Heart left ventricle (tissue), 16 donors: Measurements from ENCODE around the gene LGALS4. TPM values are rescaled to one million over a fixed set of nuclear protein-coding genes. Genes with fewer than 3 reads are reported as not detected.
"Not testable (repeated sequence)": the region's sequence is repeated elsewhere in the genome, so short reads cannot be mapped to it uniquely, and the experiment has no call there.

Experiments
- ATAC-seq, 4 donors: fragments of 200-7000 bp; cut with Tn5 transposase; one replicate each; pipeline ENCODE4 v1.9.1; 2020 to 2022; ENCODE audit warnings: moderate library complexity in 4 of 4, mild to moderate bottlenecking in 3 of 4, moderate number of reproducible peaks in 1 of 4
- DNase-seq, 5 donors: peaks; one replicate each; pipeline ENCODE4 v3.0.0-alpha.2; 2020
- H3K27ac ChIP-seq, 12 donors: fragments of 200-600 bp; sonication (generic) in 4 of 12; one replicate each; pipeline versions ENCODE4 v1.5.0 to v1.8.0; 2016 to 2022; ENCODE audit warnings: mild to moderate bottlenecking in 2 of 12
- H3K27me3 ChIP-seq, 9 donors: fragments of 200-600 bp; sonication (generic) in 2 of 9; one replicate each; pipeline versions ENCODE4 v1.5.1 to v1.8.0; 2016 to 2022; ENCODE audit warnings: mild to moderate bottlenecking in 3 of 9
- H3K36me3 ChIP-seq, 9 donors: fragments of 200-600 bp; sonication (generic) in 2 of 9; one replicate each; pipeline versions ENCODE4 v1.5.0 to v1.8.0; 2018 to 2022; ENCODE audit warnings: mild to moderate bottlenecking in 2 of 9
- H3K4me1 ChIP-seq, 12 donors: fragments of 200-600 bp; sonication (generic) in 4 of 12; one replicate each; pipeline versions ENCODE4 v1.5.0 to v1.8.0; 2016 to 2022; ENCODE audit warnings: mild to moderate bottlenecking in 3 of 12
- H3K4me3 ChIP-seq, 12 donors: fragments of 200-600 bp; sonication (generic) in 4 of 12; one replicate each; pipeline versions ENCODE4 v1.5.0 to v1.8.0; 2017 to 2022; ENCODE audit warnings: mild to moderate bottlenecking in 9 of 12, moderate library complexity in 4 of 12
- H3K9me3 ChIP-seq, 12 donors: fragments of 200-600 bp; sonication (generic) in 4 of 12; one replicate each; pipeline versions ENCODE4 v1.5.0 to v1.8.0; 2016 to 2022; ENCODE audit warnings: mild to moderate bottlenecking in 1 of 12
- POLR2A ChIP-seq, 2 donors: fragments of 450-650 bp; IDR thresholded peaks; one replicate each; pipeline ENCODE4 v1.6.1; 2017; ENCODE audit warnings: antibody characterized with exemption in 2 of 2, mild to moderate bottlenecking in 2 of 2, moderate library complexity in 2 of 2
- WGBS, 4 donors: extraction: QIAGEN DNeasy Blood & Tissue Kit in 2 of 4; methylation state at CpG; one replicate each; pipeline versions ENCODE4 v1.1.5 to v1.1.7; 2013 to 2018; 5-methylcytosine and 5-hydroxymethylcytosine counted together
- intact Hi-C, 10 donors: fragments of 100-400 bp; cut with DNase I; formaldehyde crosslinking; loops; one replicate each; pipeline versions ENCODE4 v1.11.1 to v1.14.2; 2022
- long read RNA-seq, 3 donors: library from polyadenylated mRNA; unstranded; transcript quantifications; one replicate each; pipeline ENCODE4 v2.0.0, GENCODE V29; 2020 to 2021
- polyA plus RNA-seq, 2 donors: library from polyadenylated mRNA; stranded (reverse); fragments of 200-250 nt; gene quantifications; one replicate each; pipeline ENCODE4 v1.2.3, GENCODE V29; 2013
- total RNA-seq, 9 donors: library from RNA; depleted of rRNA in 2 of 9; stranded (reverse); fragments of >200 nt in 2 of 9; fragmentation: NEBNext Ultra II Directional in 3 of 9; extraction: Animal tissue kit (Norgen Biotek cat#: 25700) in 3 of 9; gene quantifications; one replicate each; pipeline versions ENCODE4 v1.1.0 to v1.2.4, GENCODE V29; 2016 to 2023
- TF ChIP-seq, protein P1 (sequence below), 12 donors: fragments of 200-600 bp; sonication (generic) in 4 of 12; IDR thresholded peaks; one replicate each; pipeline versions ENCODE4 v1.5.0 to v1.8.0; 2018 to 2022; ENCODE audit warnings: antibody characterized with exemption in 12 of 12, mild to moderate bottlenecking in 5 of 12
- donor health status: ischemic (EF 13 %, LVEDD 7.1; RV severe dilation, severe dysfunction).
- donor health status: healthy with polysubstance abuse.
- donor health status: DM: no; HTN: yes; CAD: no.
- donor health status: DM: no; HTN: no; CAD: no.
- donor health status: ischemic (EF 25% LVEDD 6.9; RV normal size, moderate dysfunction).
- donor health status: ischemic (EF 25% LVEDD 5.7; RV mildly dilated, moderate dysfunction).
- donor health status: healthy.
- donor health status: DM: yes; HTN: yes; CAD: no.
- donor health status: ischemic (EF 35%, LVEDD 5.7; RV mildly dilated, moderate dysfunction).
- donor health status: nonischemic (EF 11% LVEDD 7.7; RV severe dilation, severe dysfunction).
- donor health status: DM: yes; HTN: yes; CAD: no.
- donor health status: PGD.
- donor health status: ischemic (EF 29% LVEDD 5.4; RV normal size, mild dysfunction).
- donor health status: nonischemic (EF 23%, LVEDD 6.1; RV moderate dilation, normal function).

Gene LGALS4, protein sequence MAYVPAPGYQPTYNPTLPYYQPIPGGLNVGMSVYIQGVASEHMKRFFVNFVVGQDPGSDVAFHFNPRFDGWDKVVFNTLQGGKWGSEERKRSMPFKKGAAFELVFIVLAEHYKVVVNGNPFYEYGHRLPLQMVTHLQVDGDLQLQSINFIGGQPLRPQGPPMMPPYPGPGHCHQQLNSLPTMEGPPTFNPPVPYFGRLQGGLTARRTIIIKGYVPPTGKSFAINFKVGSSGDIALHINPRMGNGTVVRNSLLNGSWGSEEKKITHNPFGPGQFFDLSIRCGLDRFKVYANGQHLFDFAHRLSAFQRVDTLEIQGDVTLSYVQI
- total RNA-seq (1 to 10 TPM in 2 of 9 donors, under 1 TPM in 5, not detected in 2; 0.35 to 1.3 (median 0.65) TPM), polyA plus RNA-seq (under 1 TPM; 0.68 to 0.91 TPM)
- long read RNA-seq, donor 1: 0 reads
- long read RNA-seq, donor 2: 0 reads
- long read RNA-seq, donor 3: 0 reads

GRCh38 chr19:38812841-38813320 lies at the start of gene LGALS4:
LGALS4 (minus strand) TSS chr19:38812945; CDS start chr19:38812886, 59 bp downstream.
- no peak within 1 kb of the TSS for H3K4me3 ChIP-seq
- H3K27ac ChIP-seq: no peak within 1 kb of the TSS
- intact Hi-C loops: no loop called here
- no peaks in the 10 kb centered on the region for H3K27me3 ChIP-seq
- TF ChIP-seq POLR2A (IDR thresholded peaks at IDR 0.05): no peak
- TF ChIP-seq, protein P1, sequence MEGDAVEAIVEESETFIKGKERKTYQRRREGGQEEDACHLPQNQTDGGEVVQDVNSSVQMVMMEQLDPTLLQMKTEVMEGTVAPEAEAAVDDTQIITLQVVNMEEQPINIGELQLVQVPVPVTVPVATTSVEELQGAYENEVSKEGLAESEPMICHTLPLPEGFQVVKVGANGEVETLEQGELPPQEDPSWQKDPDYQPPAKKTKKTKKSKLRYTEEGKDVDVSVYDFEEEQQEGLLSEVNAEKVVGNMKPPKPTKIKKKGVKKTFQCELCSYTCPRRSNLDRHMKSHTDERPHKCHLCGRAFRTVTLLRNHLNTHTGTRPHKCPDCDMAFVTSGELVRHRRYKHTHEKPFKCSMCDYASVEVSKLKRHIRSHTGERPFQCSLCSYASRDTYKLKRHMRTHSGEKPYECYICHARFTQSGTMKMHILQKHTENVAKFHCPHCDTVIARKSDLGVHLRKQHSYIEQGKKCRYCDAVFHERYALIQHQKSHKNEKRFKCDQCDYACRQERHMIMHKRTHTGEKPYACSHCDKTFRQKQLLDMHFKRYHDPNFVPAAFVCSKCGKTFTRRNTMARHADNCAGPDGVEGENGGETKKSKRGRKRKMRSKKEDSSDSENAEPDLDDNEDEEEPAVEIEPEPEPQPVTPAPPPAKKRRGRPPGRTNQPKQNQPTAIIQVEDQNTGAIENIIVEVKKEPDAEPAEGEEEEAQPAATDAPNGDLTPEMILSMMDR (IDR thresholded peaks at IDR 0.05): no peak
- ATAC-seq (peak in 3 of 4 donors; percentile 46 to 51 (median 46)), DNase-seq (no peak)
- 77 to 80% (median 78%) methylated on average over 14 to 15 of the region's 15 CpGs for WGBS, 4 donors
- H3K36me3 ChIP-seq: peaks cover 0 to 33% (median 31%) of the 10 kb centered on the region in 9 donors
- H3K9me3 ChIP-seq: no peaks in the 10 kb centered on the region
- no peaks in the 10 kb centered on the region for H3K4me1 ChIP-seq

- no peaks in the 10 kb centered on the region for H3K27me3 ChIP-seq
- ATAC-seq (no peak), DNase-seq (no peak)
- intact Hi-C loops: no loop called here
- no peak for TF ChIP-seq POLR2A (IDR thresholded peaks at IDR 0.05)
- TF ChIP-seq, protein P1 (IDR thresholded peaks at IDR 0.05): no peak
- H3K4me1 ChIP-seq: peaks cover 0 to 53% (median 15%) of the 10 kb centered on the region in 12 donors
- peak overlapping the region in 1 of 12 donors; percentile 50 for H3K27ac ChIP-seq
- no peaks in the 10 kb centered on the region for H3K9me3 ChIP-seq
- H3K4me3 ChIP-seq: no peak overlapping the region
- 93 to 97% (median 95%) methylated on average over 3 of the region's 3 CpGs for WGBS, 4 donors
- H3K36me3 ChIP-seq: no peaks in the 10 kb centered on the region
These were observed 48.6 kb upstream of the LGALS4 start for GRCh38 chr19:38861368-38861767.

GRCh38 chr19:38859631-38860204 lies 47.0 kb upstream of the LGALS4 start:
- ATAC-seq, intact Hi-C loops, DNase-seq, H3K27ac ChIP-seq, H3K4me3 ChIP-seq, H3K36me3 ChIP-seq, H3K27me3 ChIP-seq, H3K9me3 ChIP-seq: not testable (repeated sequence)
- H3K4me1 ChIP-seq: peaks cover 0 to 42% (median 15%) of the 10 kb centered on the region in 12 donors
- WGBS, 4 donors: 64 to 74% (median 71%) methylated on average over 19 to 21 of the region's 21 CpGs

DNA sequence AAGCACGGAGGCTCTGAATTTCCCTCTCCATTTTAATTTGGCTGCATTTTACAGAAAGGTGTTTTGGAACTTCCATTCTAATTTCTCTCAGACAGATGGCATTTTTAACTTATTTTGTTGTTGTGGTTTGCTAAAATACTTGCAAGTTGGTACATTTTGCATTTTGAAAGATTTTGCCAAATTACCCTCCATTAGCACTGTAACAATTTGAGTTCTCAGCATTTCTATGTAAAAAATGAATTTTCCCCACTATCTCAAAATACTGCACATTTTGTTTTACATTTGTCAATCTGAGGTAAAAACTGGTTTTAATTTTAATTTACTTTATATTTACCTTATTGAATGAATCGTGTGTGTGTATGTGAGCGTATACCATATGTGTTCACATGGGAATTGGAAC lies 44.1 kb upstream of the LGALS4 start:
- intact Hi-C loops: no loop called here
- H3K27ac ChIP-seq: peak overlapping the region in 1 of 12 donors; percentile 62
- ATAC-seq: no peak

DNA sequence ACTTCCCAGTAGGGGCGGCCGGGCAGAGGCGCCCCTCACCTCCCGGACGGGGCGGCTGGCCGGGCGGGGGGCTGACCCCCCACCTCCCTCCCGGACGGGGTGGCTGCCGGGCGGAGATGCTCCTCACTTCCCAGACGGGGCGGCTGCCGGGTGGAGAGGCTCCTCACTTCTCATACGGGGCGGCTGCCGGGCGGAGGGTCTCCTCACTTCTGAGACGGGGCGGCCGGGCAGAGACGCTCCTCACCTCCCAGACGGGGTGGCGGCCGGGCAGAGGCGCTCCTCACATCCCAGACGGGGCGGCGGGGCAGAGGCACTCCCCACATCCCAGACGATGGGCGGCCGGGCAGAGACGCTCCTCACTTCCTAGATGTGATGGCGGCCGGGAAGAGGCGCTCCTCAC lies 43.0 kb upstream of the LGALS4 start:
- ATAC-seq, H3K4me3 ChIP-seq, DNase-seq, intact Hi-C loops, H3K36me3 ChIP-seq, H3K9me3 ChIP-seq, H3K27ac ChIP-seq, H3K27me3 ChIP-seq: not testable (repeated sequence)
- WGBS, 4 donors: 78 to 91% (median 88%) methylated on average over 21 to 29 of the region's 37 CpGs
- peaks cover 0 to 29% (median 14%) of the 10 kb centered on the region in 12 donors for H3K4me1 ChIP-seq

More for the DNA sequence above, 44.1 kb upstream of the LGALS4 start:
- H3K9me3 ChIP-seq: no peaks in the 10 kb centered on the region
- peaks cover 0 to 23% (median 8%) of the 10 kb centered on the region in 12 donors for H3K4me1 ChIP-seq
- WGBS, 4 donors: 81 to 84% (median 83%) methylated on average over 3 of the region's 3 CpGs
- no peaks in the 10 kb centered on the region for H3K36me3 ChIP-seq
- TF ChIP-seq, protein P1 (IDR thresholded peaks at IDR 0.05): no peak
- TF ChIP-seq POLR2A (IDR thresholded peaks at IDR 0.05): no peak
- no peak for DNase-seq
- H3K27me3 ChIP-seq: no peaks in the 10 kb centered on the region
- no peak overlapping the region for H3K4me3 ChIP-seq

- not testable (repeated sequence) for H3K4me3 ChIP-seq, DNase-seq, H3K27ac ChIP-seq, H3K9me3 ChIP-seq, H3K27me3 ChIP-seq, H3K36me3 ChIP-seq, ATAC-seq
- peaks cover 0 to 30% (median 14%) of the 10 kb centered on the region in 12 donors for H3K4me1 ChIP-seq
- 56 to 73% (median 68%) methylated on average over 2 to 3 of the region's 3 CpGs for WGBS, 4 donors
- intact Hi-C loops: loop anchor here in 5 of 10 donors (5.0 kb wide), 7 partner anchors 42 to 313 kb away; partner anchors contain the start of genes ACTN4 (in 2 of the 5), NFKBIB (in 2 of the 5), SIRT2 (in 2 of the 5) and MRPS12 (in 1 of the 5)
These were observed 42.2 kb upstream of the LGALS4 start for GRCh38 chr19:38854961-38855360.
